AG08395 (cell line): ENCODE data around the gene MSI1.
A peak's percentile ranks its signal among the peaks of the same experiment; 100 is the strongest.
"Not testable (repeated sequence)": the region's sequence is repeated elsewhere in the genome, so short reads cannot be mapped to it uniquely, and the experiment has no call there.

ENCODE experiments used
- DNase-seq: peaks from one replicate; pipeline ENCODE4 v3.0.0; 2012; ENCODE audit warnings: mixed read lengths, low spot score

MSI1 gene

DNA sequence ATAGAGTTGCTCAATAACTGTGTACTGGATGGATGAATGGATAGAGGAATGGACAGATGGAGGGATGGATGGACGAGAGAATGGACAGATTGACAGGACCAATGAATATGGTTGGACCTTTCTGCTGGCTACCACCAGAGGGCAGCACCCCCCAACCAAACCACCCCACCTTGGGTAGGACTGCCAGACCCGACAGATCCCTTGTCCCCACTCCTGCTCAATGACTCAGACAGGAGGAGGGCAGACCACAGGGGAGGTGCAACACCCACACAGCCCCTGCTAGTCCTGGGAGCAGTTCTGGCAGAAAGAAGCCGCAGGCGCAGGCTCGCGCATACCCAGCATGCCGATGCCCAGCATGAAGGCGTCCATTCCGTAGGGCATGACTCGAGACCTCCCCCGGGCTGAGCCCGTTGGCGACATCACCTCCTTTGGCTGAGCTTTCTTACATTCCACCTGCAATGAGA is 12.4 kb downstream of the MSI1 start:
- DNase-seq: peak; percentile 92

DNA sequence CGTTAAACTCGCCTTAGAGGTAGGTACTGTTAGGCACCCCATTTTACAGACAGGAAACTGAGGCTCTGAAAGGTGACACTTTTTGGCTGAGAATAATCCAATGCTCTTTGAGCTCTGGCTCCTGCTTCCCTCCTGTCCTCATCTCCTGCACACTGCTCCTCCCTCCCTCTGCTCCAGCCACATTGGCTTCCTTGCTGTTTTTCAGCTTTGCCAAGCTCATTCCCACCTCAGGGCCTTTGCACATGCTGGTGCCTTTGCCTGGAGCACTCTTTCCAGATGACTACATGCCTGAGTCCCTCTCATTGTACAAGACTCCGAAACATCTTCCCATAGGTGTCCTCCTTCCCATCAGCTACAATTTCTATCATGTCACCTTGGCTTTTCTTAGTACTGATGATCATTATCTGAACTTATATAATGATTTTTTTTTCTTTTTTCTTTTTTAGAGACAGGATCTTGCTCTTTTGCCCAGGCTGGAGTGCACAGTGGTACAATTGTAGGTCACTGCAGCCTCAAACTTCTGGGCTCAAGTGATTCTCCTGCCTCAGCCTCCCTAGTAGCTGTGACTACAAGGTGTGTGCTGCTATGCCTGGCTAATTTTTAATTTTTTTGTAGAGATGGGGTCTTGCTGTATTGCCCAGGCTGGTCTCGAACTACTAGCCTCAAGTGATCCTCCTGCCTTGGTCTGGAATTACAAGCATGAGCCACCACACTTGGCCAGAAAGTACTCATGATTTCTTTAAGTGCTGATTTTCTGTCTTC is 15.2 kb downstream of the MSI1 start:
- no peak for DNase-seq

DNA sequence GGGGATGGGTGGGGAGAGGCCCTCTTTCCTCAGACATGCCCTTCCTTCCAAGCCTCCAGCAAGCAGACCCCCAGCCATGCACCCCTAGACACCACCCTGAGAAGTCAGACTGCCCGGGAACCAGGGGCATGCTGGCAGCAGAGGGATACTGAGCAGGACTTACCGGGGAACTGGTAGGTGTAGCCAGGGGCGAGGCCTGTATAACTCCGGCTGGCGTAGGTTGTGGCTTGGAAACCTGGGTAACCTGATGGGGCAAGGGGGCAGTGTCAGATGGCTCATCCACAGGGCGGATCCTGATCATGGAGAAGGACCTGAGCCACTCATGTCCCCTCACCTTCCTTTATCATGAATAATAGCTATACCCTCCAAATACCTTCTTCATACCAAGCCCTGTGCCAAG is 15.8 kb downstream of the MSI1 start:
- no peak for DNase-seq

DNA sequence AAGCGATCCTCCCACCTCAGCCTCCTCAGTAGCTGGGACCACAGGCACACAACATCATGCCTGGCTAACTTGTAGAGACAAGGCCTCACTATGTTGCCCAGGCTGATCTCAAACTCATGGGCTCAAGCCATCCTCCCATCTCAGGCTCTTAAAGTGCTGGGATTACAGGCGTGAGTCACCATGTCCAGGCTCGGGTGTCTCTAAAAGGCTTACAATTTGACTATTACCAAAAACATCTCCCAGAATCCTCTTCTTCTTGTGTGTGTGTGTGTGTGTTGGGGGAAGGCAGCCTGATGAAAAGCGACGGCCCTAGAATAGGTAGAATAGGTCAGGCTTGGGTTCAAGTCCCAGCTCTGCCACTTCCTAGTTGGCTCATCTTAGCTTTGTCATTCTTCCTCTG is 16.8 kb downstream of the MSI1 start:
- no peak for DNase-seq

DNA sequence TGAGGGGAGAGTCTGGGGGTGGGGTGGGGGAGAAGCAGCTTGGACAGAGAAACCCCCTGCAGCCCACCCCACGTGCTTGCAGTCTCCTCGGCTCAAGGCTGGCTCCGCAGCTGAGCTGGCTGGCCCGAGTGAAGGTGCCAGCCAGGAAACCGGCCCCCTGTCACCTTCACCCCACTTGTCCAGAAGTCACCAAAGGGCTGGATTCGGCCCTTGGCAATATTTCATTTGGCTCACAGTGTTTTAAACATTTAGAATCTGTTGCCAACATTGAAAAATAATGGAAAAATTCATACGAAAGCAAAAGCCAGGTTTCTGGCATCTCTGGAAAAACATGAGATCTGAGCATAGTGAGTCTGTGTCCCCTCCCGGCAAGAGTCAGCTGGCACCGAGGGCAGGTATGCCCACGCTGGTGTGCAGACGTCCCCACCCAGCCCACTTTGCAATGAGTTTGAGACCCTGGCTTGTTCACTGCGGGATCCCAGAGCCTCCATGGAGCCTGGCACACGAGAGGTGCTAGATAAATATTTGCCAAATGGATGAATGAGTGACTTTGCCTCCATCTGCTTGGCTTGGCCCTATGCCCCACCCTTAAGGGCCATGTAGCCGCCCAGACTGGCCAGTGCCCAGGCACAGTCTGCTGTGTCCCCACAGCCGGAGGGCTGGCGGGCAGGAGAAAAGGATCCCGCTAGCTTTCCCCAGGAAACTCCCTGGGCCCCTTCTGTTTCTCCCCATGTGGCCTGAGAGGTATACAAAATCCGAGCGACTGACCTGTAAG is 18.2 kb downstream of the MSI1 start:
- no peak for DNase-seq

DNA sequence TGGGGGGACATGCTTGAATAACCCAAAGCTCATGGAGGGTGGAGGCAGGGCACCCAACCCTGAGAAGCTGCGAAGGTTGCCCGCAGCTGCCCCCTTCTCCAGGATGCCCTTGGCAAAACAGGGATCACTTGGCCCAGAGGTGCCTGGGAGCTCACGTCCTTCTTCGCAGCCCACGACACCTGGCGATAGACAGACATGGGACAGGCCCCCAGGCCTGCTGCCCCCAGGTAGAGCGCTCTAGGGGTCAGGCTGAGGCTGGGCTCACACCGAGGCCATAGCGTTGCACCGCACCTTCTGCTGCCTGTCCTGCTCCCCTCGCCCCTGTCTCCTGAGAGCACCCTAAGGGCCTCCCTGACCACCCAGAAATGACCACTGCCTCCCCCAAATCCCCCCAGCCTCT is 21.2 kb downstream of the MSI1 start:
- no peak for DNase-seq

DNA sequence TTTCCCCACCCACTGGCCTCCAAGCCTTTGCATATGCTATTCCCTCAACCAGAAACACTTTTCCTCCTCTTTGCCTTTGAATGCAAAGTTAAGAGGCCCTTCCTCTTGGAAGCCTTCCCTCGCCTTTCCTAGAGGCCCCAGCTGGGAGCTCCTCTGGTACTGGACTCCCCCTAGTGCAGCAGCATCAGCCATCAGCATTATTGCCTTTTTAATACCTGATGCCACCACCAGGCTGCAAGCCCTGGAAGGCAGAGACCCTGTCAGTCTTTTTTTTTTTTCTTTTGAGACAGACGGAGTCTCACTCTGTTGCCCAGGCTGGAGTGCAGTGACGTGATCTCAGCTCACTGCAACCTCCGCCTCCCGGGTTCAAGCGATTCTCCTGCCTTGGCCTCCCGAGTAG is 22.3 kb downstream of the MSI1 start:
- no peak for DNase-seq

DNA sequence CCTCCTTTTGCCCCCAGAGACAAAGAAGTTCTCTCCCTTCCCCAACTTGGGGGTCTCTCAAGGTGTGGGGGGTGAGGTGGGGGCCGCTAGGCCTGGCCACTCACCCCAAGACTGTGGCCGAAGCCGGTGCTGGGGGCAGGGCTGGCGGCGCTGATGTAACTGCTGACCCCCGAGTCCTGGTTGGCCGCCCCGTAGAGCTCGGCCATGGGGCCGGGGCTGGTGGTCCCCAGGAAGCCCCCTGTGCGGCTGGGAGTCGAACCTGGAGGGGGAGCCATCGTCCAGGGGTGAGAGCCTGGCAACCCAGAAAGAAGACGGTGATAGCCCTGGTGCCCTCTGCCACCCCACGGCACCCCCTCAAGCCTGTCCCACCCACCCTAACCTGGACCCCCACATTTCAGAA is 22.9 kb downstream of the MSI1 start:
- DNase-seq: no peak

DNA sequence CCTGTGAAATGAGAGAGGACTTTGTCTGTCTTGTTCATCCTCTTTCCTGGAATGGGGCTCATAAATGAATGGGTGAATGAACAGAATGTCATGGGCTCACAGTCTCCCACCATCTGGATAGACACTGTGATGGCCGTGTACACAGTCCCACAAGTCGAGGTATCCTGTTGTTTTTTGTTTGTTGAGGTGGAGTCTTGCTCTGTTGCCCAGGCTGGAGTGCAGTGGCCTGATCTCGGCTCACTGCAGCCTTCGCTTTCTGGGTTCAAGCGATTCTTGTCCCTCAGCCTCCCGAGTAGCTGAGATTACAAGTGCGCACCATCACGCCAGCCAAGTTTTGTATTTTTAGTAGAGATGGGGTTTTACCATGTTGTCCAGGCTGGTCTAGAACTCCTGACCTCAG is 25.3 kb downstream of the MSI1 start:
- DNase-seq: no peak

DNA sequence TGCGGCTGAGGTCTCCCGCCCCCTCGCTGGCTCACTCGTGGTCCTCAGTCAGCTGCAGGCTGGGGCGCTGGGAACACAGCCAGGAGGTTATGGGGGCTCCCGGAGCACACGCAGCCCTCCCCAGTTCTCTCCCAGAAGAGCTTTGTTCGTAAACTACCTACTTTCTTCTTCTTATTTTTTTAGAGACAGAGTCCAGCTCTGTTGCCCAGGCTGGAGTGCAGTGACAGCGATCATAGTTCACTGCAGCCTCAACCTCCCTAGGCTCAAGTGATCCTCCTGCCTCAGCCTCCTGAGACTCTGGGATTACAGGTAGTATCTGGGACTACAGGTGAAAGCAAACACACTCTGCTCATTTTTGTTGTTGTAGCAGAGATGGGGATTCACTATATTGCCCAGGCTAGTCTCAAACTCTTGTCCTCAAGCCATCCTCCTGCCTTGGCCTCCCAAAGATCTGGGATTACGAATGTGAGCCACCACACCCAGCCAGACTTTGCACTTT is 25.9 kb downstream of the MSI1 start:
- DNase-seq: no peak

DNA sequence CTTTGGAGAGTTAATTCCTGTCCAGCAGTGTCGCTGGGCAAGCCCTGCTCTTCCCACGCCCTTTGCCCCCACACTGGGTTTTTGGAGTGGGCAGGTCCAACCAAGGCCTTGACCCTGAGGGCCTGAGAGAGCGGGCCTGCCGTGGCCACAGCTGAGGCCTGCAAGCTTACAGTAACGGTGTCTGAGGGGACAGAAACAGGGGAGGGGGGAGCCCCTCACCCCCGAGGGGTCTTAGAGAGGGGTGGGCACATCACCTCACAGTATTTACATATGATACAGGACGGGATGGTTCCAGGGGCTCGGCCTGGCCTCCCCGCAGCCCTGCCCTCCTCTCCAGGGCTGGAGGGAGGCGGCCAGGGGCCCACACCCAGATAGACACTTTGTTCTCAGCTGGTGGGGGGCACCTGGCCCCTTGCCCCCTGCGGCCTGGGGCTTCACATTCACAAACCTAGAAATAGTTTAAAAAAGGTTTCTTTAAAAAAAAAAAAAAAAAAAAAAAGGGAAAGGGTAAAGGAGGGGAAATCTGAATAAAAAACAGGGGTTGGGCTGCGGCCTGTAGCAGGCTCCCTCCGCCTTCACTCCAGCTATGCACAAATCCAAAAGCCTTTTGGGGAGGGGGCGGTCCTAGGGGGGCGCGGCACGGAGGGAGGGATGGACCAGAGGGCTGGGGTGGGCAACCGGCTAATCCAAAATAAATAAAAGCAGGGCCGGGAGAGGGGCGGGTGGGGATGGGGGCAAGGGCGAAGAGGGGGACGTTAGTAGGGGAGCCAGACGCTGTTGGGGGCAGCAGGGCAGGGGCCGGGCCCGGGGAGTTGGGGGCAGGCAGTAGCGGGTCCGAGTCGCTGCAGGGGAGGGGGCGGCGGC is 26.6 kb downstream of the MSI1 start:
- no peak for DNase-seq

DNA sequence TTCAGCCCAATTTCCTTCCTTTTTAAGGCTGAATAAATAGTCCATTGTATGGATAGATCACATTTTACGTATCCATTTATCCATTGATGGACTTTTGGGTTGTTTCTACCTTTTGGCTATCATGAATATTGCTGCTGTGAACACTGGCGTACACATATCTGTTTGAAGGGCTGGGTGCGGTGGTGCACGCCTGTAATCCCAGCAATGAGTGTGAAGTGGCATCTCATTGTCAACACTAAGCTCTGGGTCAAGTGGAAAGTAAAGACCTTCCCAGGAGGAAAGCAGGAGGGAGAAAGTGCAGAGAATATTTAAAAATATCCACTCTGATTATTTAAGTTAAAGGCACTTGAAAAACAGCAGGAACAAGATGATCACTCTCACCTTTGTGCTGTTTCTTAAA is 29.7 kb downstream of the MSI1 start:
- no peak for DNase-seq

DNA sequence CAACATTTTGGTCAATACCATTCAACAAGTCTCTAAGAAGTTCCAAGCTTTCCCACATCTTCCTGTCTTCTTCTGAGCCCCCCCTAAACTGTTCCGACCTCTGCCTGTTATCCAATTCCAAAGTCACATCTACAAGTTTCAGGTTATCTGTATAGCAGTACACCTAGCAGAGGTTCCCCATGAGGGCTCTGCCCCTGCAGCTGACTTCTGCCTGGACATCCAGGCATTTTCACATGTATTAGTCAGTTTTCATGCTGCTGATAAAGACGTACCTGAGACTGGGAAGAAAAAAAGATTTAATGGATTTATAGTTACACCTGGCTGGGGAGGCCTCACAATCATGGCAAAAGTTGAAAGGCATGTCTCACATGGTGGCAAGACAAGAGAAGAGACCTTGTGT is 31.2 kb downstream of the MSI1 start:
- DNase-seq: no peak

DNA sequence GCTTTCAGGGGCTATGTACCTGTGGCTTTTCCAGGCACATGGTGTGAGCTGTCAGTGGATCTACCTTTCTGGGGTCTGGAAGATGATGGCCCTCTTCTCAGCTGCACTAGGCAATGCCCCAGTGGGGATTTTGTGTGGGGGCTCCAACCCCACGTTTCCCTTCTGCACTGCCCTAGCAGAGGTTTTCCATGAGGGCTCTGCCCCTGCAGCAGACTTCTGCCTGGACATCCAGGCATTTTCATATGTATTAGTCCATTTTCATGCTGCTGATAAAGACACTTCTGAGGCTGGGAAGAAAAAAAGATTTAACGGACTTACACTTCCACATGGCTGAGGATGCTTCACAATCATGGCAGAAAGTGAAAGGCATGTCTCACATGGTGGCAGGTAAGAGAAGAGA is 32.6 kb downstream of the MSI1 start:
- not testable (repeated sequence) for DNase-seq

DNA sequence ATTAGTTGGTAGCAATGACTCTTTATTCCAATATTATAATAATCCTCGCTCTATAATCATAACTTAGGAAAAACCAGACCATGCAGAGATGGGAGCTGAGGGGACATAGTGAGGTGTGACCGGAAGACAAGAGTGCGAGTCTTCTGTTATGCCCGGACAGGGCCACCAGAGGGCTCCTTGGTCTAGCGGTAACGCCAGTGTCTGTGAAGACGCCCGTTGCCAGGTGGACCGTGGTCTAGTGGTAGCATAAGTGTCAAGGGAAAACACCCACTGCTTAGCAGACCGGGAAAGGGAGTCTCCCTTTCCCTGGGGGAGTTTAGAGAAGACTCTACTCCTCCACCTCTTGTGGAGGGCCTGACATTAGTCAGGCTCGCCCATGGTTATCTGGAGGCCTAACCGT is 33.5 kb downstream of the MSI1 start:
- DNase-seq: not testable (repeated sequence)

DNA sequence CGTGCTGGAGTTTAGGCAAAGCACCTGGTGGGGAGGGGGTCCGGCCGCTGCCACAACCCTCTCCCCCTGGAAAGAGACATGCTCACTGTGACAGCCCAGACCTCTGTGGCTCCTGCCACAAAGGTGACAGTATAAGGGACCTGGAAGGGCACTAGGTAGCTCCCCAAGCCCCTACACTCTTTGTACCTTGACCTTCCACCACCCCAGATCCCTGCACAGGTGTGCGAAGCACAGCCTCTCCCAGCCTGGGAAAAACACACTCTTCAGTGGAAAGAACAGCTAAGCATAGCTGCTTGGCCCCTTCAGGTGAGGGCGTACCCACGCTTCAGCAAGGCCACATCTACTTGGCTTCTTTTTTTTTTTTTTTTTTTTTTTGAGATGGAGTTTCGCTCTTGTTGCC is 36.4 kb downstream of the MSI1 start:
- DNase-seq: no peak

DNA sequence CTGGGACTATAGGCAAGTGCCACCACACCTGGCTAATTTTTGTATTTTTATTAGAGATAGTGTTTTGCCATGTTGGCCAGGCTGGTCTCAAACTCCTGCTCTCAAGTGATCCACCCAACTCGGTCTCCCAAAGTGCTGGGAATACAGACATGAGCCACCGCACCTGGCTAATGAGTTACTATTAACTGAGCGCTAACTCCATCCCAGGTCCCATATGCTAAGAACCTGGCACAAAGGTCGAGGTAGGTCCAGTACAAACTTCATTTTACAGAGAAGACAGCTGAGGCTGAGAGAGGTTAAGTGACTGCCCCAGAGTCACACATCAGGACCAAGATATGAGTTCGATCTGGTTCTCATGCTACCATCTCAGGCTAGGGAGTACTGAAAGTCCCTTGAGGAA is 36.9 kb downstream of the MSI1 start:
- DNase-seq: no peak

DNA sequence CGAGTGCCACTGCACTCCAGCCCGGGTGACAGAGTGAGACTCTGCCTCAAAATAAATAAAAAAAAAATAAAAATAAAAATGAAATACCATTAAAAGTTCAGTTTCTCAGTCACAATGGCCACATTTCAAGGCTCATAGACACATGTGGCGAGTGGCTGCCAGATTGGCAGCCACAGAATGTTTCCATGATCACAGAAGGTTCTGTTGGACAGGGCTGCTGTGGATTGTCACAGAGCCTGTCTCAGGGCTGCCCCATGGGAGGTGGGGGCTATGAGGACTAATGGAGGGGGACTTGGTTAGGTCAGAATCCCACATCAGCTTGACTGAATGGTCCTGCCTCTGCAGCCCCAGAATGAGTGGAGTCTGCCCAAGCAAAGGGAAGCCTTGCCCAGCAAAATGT is 37.6 kb downstream of the MSI1 start:
- DNase-seq: no peak

DNA sequence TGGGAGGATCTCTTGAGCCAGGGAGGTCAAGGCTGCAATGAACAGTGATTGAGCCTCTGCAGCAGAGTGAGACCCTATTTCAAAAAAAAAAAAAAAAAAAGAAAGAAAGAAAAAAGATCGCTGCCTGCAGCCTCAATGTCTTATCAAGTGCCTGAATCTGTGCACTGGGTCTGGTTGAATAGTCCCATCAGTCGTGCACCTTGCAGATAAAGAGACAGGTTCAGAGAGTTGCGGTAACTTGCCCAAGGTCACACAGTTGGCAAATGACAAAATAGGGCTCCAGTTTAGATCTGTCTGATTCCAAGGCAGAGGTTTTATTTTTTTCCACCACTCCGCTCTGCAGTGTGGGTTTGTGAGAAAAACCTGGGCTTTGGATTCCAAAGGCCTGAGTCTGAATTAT is 40.7 kb downstream of the MSI1 start:
- DNase-seq: no peak

DNA sequence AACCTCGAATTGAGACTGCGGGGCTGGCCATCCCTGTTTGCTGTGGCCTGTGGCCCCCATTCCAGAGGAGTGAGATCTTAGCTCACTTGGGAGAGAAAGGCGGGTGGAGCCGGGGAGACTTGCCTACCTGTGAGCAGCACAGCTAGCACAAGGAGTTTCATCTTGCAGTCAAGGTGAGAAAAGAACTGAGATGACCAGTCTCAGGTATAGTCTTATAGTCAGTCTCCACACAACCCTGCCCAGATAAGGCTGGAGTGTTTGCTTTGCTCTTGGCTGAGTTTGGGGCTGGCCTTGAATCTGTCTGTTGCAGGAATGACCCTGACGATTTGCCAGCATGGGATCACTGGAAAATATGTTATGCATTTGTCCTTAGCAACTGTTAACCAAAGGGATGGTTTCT is 41.4 kb downstream of the MSI1 start, which contains the start of gene PLA2G1B:
PLA2G1B (minus strand) TSS at position 187 of the 400 bp plus-strand sequence; CDS start at position 161, 26 bp downstream.
- no peak for DNase-seq

DNA sequence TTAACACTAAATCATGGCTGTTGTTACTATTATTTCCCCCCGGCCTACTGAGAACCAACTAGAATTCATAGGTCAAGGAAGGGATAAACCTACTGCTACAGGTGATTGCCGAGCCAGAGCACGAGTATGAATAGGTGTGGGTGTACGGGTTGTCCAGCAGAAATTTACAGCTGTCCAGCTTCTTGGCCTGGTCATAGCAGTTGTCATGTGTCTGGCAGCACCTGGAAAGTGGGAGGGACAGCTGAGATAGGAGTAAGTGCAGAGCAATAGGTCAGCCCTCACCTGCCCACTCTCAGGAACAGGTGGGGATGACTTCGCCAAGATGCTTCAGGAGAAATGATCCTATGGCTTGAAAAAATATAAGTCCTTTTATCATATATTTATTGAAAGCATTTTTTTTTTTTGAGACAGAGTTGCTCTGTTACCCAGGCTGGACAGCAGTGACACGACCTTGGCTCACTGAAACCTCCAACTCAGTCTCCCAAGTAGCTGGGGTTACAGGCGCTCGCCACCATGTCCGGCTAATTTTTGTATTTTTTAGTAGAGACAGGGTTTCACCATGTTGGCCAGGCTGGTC is 44.0 kb downstream of the MSI1 start:
- no peak for DNase-seq

DNA sequence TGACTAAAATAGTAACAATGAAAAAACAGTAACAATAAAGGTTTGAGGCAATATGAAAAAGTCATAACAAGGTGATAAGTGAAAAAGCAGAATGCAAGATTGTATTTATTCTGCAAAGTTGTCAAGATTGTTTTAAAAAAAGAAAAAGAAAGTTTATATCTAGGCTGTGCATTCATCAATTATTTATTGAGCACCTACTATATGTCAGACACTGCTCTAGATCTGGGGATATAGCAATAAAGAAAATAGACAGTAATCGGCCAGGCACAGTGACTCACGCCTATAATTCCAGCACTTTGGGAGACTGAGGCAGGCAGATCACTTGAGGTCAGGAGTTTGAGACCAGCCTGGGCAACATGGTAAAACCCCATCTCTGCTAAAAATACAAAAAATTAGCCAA is 45.2 kb downstream of the MSI1 start:
- no peak for DNase-seq
